Endothelial cell (in vitro differentiated cells): ENCODE data around the gene CAMTA1. TPM values are rescaled to one million over a fixed set of nuclear protein-coding genes. Genes with fewer than 3 reads are reported as not detected.

ENCODE experiments used
- DNase-seq: peaks from one replicate; pipeline ENCODE4 v3.0.0; 2021; ENCODE audit warnings: low spot score
- H3K27ac Mint-ChIP-seq: one replicate; pipeline ENCODE4 v1.8.0; 2021; ENCODE audit warnings: mixed read lengths, inconsistent platforms; ENCODE audit not compliant: unreplicated experiment
- H3K27me3 Mint-ChIP-seq: one replicate; pipeline ENCODE4 v1.8.0; 2021; ENCODE audit warnings: mild to moderate bottlenecking, moderate library complexity, mixed read lengths, inconsistent platforms; ENCODE audit not compliant: unreplicated experiment
- H3K36me3 Mint-ChIP-seq: one replicate; pipeline ENCODE4 v1.8.0; 2021; ENCODE audit warnings: mild to moderate bottlenecking, low read depth, mixed read lengths, inconsistent platforms; ENCODE audit not compliant: unreplicated experiment
- H3K4me1 Mint-ChIP-seq: one replicate; pipeline ENCODE4 v1.8.0; 2021; ENCODE audit warnings: mild to moderate bottlenecking, mixed read lengths, inconsistent platforms; ENCODE audit not compliant: unreplicated experiment
- H3K4me3 Mint-ChIP-seq: one replicate; pipeline ENCODE4 v1.8.0; 2021; ENCODE audit warnings: mild to moderate bottlenecking, mixed read lengths, inconsistent platforms; ENCODE audit not compliant: unreplicated experiment
- H3K9me3 Mint-ChIP-seq: one replicate; pipeline ENCODE4 v1.8.0; 2021; ENCODE audit warnings: mixed read lengths, inconsistent platforms; ENCODE audit not compliant: unreplicated experiment
- CTCF ChIP-seq: fragments of 200-600 bp; sonication (generic); IDR thresholded peaks from one replicate; pipeline ENCODE4 v1.5.0; 2021; ENCODE audit warnings: antibody characterized with exemption; ENCODE audit not compliant: unreplicated experiment
- total RNA-seq: library from RNA; stranded (reverse); fragmentation: NEBNext Ultra II Directional; extraction: Animal tissue kit (Norgen Biotek cat#: 25700); gene quantifications from one replicate; pipeline ENCODE4 v1.2.1, GENCODE V29; 2021; ENCODE audit not compliant: unreplicated experiment

The CAMTA1 gene
- total RNA-seq, 1 donor from 2014 or later, result 87.3 TPM

- H3K4me3 Mint-ChIP-seq, result no peak overlapping the region
- TF ChIP-seq CTCF, result no peak
- H3K27me3 Mint-ChIP-seq, result peaks cover 6% of the 10 kb centered on the region
- no peak overlapping the region for H3K27ac Mint-ChIP-seq
- no peaks in the 10 kb centered on the region for H3K9me3 Mint-ChIP-seq
- H3K4me1 Mint-ChIP-seq, result no peaks in the 10 kb centered on the region
- H3K36me3 Mint-ChIP-seq, result peaks cover 11% of the 10 kb centered on the region
- no peak for DNase-seq
These were observed 327.9 kb downstream of the CAMTA1 start for GRCh38 chr1:7113136-7113535.

GRCh38 chr1:7113822-7114221, 328.6 kb downstream of the CAMTA1 start:
- Mint-ChIP-seq H3K4me3 (no peak overlapping the region), H3K9me3 (no peaks in the 10 kb centered on the region), H3K36me3 (peaks cover 11% of the 10 kb centered on the region), H3K27me3 (peaks cover 6% of the 10 kb centered on the region), H3K4me1 (no peaks in the 10 kb centered on the region), H3K27ac (no peak overlapping the region)
- DNase-seq, result no peak
- no peak for TF ChIP-seq CTCF

GRCh38 chr1:7116001-7116400, 330.7 kb downstream of the CAMTA1 start:
- Mint-ChIP-seq H3K9me3 (no peaks in the 10 kb centered on the region), H3K27me3 (peaks cover 5% of the 10 kb centered on the region), H3K4me1 (no peaks in the 10 kb centered on the region), H3K36me3 (peaks cover 11% of the 10 kb centered on the region), H3K4me3 (no peak overlapping the region), H3K27ac (peak overlapping the region; percentile 25)
- TF ChIP-seq CTCF, result no peak
- DNase-seq, result no peak

- no peaks in the 10 kb centered on the region for H3K4me1 Mint-ChIP-seq
- no peak overlapping the region for H3K4me3 Mint-ChIP-seq
- peaks cover 3% of the 10 kb centered on the region for H3K27me3 Mint-ChIP-seq
- no peak for TF ChIP-seq CTCF
- no peaks in the 10 kb centered on the region for H3K9me3 Mint-ChIP-seq
- H3K36me3 Mint-ChIP-seq, result peaks cover 11% of the 10 kb centered on the region
- H3K27ac Mint-ChIP-seq, result no peak overlapping the region
- DNase-seq, result peak; percentile 11
These were observed 332.4 kb downstream of the CAMTA1 start for GRCh38 chr1:7117399-7118281.

- Mint-ChIP-seq H3K4me3 (no peak overlapping the region), H3K4me1 (no peaks in the 10 kb centered on the region), H3K27me3 (peaks cover 5% of the 10 kb centered on the region), H3K9me3 (no peaks in the 10 kb centered on the region), H3K36me3 (peaks cover 11% of the 10 kb centered on the region), H3K27ac (no peak overlapping the region)
- no peak for TF ChIP-seq CTCF
- no peak for DNase-seq
These were observed 333.9 kb downstream of the CAMTA1 start for GRCh38 chr1:7119156-7119555.
